Measurements from ENCODE around the gene GPC5. TPM values are rescaled to one million over a fixed set of nuclear protein-coding genes. Genes with fewer than 3 reads are reported as not detected.

GPC5 gene
- total and polyA plus RNA-seq, 2 of the 8 experiments (the other 6 are each of a cell fraction or from before 2014, with no cell fraction given), result 0.20 to 0.39 TPM

DNA sequence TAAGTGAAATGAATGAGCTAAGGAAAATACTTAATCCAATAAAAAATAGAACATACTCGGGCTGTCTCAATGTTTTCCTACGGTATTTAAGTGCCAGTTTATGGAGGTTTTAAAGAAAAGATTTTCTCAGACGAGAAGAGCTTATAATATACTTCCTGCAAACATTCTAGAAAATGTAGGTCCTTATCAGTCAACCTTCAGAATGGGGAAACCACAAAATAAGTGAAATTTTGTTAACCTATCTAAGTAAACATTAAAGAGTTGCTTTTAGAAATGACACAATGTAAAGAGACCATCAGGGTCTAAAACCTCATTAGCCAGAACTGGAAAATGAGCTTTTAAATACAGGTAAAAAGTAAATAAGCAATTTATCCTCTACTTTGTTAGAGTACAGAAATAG is 38.8 kb upstream of the GPC5 start:
- Histone ChIP-seq H4K8ac (ENCODE audit: extremely low read depth, insufficient read depth, low read length) (no peak overlapping the region), H3K4me3 (ENCODE audit: extremely low read depth in 1 of 4, insufficient read depth in 2 of 4, low read depth in 3 of 4, low read length in 4 of 4) (no peak overlapping the region), H4K5ac (ENCODE audit: insufficient read length, low read depth, low read length) (no peak overlapping the region), H2BK20ac (ENCODE audit: low read length) (no peak overlapping the region), H3K4ac (replicated peaks; ENCODE audit: insufficient read length, low read depth, low read length) (no peak overlapping the region), H4K91ac (replicated peaks; ENCODE audit: insufficient read length, low read length) (no peak overlapping the region), H2AK5ac (ENCODE audit: low read depth, low read length) (no peak overlapping the region), H3K9me3 (ENCODE audit: insufficient read depth in 2 of 2, low read depth in 1 of 2, low read length in 1 of 2) (no peaks in the 10 kb centered on the region), H3K23me2 (ENCODE audit: low read depth, low read length) (no peaks in the 10 kb centered on the region), H2BK15ac (ENCODE audit: low read length) (no peak overlapping the region), H3K27me3 (replicated peaks in 1 of 4; ENCODE audit: control insufficient read depth in 3 of 4, extremely low read depth in 1 of 4, insufficient read depth in 3 of 4, low read length in 3 of 4) (no peaks in the 10 kb centered on the region), H3K4me1 (replicated peaks in 1 of 4; ENCODE audit: control insufficient read depth in 3 of 4, insufficient read depth in 4 of 4, low read length in 3 of 4) (no peaks in the 10 kb centered on the region; a peak in 1 of 7 replicates), H3K18ac (ENCODE audit: extremely low read depth, low read length) (no peak overlapping the region), H3K9ac (replicated peaks in 1 of 4; ENCODE audit: extremely low read depth in 1 of 4, low read depth in 3 of 4, low read length in 3 of 4) (no peak overlapping the region), H3K56ac (replicated peaks; ENCODE audit: insufficient read length, low read depth, low read length) (no peak overlapping the region), H3K79me2 (ENCODE audit: control insufficient read depth in 1 of 2, insufficient read depth in 2 of 2, low read length in 2 of 2) (no peaks in the 10 kb centered on the region), H3K23ac (ENCODE audit: insufficient read length) (no peak overlapping the region), H3K4me2 (ENCODE audit: insufficient read depth in 1 of 2, low read depth in 2 of 2, low read length in 2 of 2) (no peak overlapping the region), H3K79me1 (ENCODE audit: low read depth, low read length) (no peaks in the 10 kb centered on the region), H4K20me1 (replicated peaks in 1 of 2; ENCODE audit: control insufficient read depth in 1 of 2, insufficient read depth in 2 of 2, low read length in 2 of 2) (peaks cover 7 to 10% of the 10 kb centered on the region in 2 experiments), H2BK5ac (ENCODE audit: low read depth, low read length) (no peak overlapping the region), H3K27ac (ENCODE audit: low read depth, low read length) (no peak overlapping the region), H2BK120ac (replicated peaks; ENCODE audit: low read depth, low read length) (no peak overlapping the region), H3K36me3 (ENCODE audit: control insufficient read depth in 2 of 4, insufficient read depth in 4 of 4, low read length in 3 of 4) (peaks cover 2 to 36% (median 12%) of the 10 kb centered on the region in 4 experiments), H2AFZ (ENCODE audit: low read length) (no peak overlapping the region), H2BK12ac (ENCODE audit: low read depth, low read length) (no peak overlapping the region), H3K14ac (ENCODE audit: insufficient read length) (no peak overlapping the region)
- ChIA-PET CTCF (ENCODE audit: partially characterized antibody) (interaction anchor here (0.8 to 1.7 kb wide), 3 partner anchors 47 to 637 kb away, joined by 3 read pairs; no protein-coding TSS in a partner anchor), POLR2A (ENCODE audit: partially characterized antibody) (interaction anchor here (0.8 to 6.3 kb wide), 11 partner anchors 7 to 359 kb away, joined by 3 to 59 read pairs (median 4); partner anchors contain the start of gene MIR17HG)
- WGBS, 2 experiments (ENCODE audit: extremely low coverage in 1 of 2, insufficient coverage in 1 of 2, insufficient read length in 1 of 2, insufficient replicate concordance in 2 of 2, low coverage in 1 of 2, low lambda C conversion rate in 2 of 2, missing lambda C conversion rate in 1 of 2), result 90% methylated on average over 3 of the region's 3 CpGs; no CpG with 5 or more reads in 1 of the 2 experiments
- FAIRE-seq (no peak), DNase-seq (ENCODE audit: low read depth in 1 of 2, low spot score in 2 of 2) (no peak)
- TF ChIP-seq BRCA1 (IDR thresholded peaks at IDR 0.05; ENCODE audit: low read depth, low read length) (no peak), EP300 (IDR thresholded peaks at IDR 0.05; ENCODE audit: borderline replicate concordance in 1 of 2, low read depth in 2 of 2, low read length in 2 of 2) (no peak), CTCF (IDR thresholded peaks at IDR 0.05; ENCODE audit: control extremely low read depth in 1 of 3, insufficient read depth in 1 of 3, low read depth in 1 of 3, low read length in 3 of 3) (no peak), SP2 (IDR thresholded peaks at IDR 0.05; ENCODE audit: low read length) (no peak), KDM4A (IDR thresholded peaks at IDR 0.05; ENCODE audit: low read depth, low read length, severe bottlenecking) (no peak)
- TF ChIP-seq, protein P1, sequence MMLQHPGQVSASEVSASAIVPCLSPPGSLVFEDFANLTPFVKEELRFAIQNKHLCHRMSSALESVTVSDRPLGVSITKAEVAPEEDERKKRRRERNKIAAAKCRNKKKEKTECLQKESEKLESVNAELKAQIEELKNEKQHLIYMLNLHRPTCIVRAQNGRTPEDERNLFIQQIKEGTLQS (IDR thresholded peaks at IDR 0.05; ENCODE audit: insufficient read depth, low read depth, low read length), result no peak
- TF ChIP-seq, protein P2, sequence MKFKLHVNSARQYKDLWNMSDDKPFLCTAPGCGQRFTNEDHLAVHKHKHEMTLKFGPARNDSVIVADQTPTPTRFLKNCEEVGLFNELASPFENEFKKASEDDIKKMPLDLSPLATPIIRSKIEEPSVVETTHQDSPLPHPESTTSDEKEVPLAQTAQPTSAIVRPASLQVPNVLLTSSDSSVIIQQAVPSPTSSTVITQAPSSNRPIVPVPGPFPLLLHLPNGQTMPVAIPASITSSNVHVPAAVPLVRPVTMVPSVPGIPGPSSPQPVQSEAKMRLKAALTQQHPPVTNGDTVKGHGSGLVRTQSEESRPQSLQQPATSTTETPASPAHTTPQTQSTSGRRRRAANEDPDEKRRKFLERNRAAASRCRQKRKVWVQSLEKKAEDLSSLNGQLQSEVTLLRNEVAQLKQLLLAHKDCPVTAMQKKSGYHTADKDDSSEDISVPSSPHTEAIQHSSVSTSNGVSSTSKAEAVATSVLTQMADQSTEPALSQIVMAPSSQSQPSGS (IDR thresholded peaks at IDR 0.05; ENCODE audit: low read length), result no peak
- TF ChIP-seq, protein P3, sequence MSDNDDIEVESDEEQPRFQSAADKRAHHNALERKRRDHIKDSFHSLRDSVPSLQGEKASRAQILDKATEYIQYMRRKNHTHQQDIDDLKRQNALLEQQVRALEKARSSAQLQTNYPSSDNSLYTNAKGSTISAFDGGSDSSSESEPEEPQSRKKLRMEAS (IDR thresholded peaks at IDR 0.05), result no peak

Data from H1 (cell line).